Islet precursor cell (in vitro differentiated cells): Measurements from ENCODE around the gene DAGLB.
"Not testable (repeated sequence)": the region's sequence is repeated elsewhere in the genome, so short reads cannot be mapped to it uniquely, and the experiment has no call there.

Experiments used
- DNase-seq: peaks from one replicate; pipeline ENCODE4 v3.0.0-alpha.2; 2018

Gene DAGLB

DNA sequence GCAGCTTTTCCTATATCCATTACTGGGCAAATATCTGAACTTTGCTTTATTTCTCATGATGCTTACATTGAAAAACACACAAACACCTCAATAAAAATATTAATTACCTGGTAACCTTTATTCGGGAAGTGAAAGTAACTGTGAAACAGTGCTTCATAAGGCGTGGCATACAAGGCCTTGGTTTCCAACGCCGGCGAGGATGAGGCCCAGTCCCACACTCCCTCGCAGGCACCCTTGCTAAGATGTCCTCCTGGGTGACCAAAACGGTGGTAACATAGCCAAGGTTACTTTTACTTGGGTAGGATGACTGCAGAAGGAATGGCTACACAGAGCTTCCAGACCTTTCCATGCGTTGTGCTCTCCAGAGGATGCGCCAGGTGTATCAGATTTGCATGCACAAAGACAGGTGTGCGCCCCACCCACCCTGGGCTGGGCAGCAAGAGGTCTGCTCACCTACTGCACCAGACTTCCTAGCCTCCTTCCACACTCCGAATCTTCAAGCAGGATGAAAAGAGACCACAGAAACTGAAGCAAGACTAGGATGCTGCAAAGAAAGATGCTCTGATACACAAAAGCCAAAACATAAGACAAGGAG, 13.3 kb upstream of the DAGLB start:
- DNase-seq = no peak

DNA sequence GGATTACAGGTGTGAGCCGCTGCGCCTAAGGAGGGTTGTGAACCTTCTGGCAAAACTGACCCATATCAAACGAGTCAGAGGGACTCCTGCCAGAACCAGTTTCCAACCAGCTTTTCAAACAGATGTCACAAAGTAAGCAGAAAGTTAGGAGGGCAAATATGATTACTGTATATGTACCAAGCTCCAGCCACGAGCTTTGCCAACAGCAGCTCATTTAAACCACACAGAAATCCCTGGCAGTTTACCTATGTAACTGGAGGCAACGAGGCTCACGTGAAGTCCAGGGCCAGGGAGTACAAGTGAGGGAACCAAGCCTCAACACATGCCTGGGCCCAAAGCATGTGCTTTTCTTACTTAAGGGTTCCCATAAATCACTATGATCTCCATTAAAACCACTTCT, 12.5 kb upstream of the DAGLB start:
- DNase-seq = no peak

DNA sequence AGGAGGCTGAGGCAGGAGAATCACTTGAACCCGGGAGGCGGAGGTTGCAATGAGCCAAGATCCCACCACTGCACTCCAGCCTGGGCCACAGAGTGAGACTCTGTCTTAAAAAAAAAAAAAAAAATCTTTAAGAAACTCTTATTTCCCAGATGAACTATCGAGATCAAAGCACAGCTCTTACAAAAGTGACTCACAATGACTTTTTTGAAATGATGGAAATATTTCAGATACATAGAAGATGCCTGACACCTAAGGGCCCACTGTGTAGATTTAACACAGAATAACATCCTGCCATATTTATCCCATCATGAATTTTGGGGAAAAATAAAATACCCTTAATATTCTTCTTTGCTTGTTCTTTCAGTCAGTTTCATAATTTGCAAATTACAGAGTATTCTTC, 10.9 kb upstream of the DAGLB start:
- DNase-seq = not testable (repeated sequence)

- DNase-seq = peak; percentile 64
Observed at GRCh38 chr7:6453734-6454133, 6.0 kb upstream of the DAGLB start.

- no peak for DNase-seq
Observed at GRCh38 chr7:6451224-6451705, 3.5 kb upstream of the DAGLB start.

DNA sequence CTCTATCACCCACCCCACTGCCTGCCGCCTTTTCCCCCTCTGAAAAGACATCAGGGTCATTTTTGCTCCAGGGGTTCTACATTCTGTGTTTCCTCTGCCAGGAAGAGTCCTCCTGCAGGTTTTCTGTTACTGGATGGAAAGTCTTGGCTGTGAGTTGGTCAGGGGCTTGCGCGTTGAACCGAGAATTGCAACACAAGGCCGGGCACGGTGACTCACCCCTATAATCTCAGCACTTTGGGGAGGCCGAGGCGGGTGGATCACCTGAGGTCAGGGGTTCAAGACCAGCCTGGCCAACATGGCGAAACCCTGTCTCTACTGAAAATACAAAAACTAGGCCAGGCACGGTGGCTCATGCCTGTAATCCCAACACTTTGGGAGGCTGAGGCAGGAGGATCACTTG, 2.8 kb upstream of the DAGLB start:
- not testable (repeated sequence) for DNase-seq

- not testable (repeated sequence) for DNase-seq
Observed at GRCh38 chr7:6449884-6450283, 2.1 kb upstream of the DAGLB start.

GRCh38 chr7:6448943-6449543, 1.3 kb upstream of the DAGLB start:
- no peak for DNase-seq

DNA sequence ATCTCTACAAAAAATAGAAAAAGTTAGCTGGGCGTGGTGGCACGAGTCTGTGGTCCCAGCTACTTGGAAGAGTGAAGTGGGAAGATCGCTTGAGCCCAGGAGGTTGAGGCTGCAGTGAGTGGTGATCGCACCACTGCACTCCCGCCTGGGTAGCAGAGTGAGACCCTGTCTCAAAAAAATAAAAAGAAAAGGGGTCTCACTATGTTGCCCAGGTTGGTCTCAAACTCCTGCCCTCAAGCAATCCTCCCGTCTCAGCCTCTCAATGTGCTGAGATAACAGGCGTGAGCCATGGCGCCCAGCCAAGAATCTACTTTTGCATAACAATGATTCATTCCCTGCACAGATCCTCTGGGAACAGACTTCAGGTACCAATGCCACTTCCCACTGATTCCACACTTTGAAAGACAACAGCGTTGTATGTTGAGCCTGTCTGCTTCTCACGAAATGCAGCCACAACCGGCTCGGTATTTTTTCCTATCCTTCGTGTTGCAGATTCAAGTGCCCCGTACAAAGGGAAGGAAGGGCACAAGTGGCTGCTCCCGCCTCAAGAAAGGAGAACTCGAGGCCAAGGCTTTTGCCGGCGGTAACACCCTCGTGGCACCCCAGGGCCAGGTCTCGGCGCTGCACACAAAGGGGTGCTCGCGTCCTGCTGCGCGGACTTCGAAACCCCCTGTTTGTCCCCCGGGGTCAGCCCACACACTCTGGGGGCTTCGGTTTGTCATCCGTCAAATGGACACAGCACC, 745 bp downstream of the DAGLB start:
- DNase-seq = peak; percentile 74

DNA sequence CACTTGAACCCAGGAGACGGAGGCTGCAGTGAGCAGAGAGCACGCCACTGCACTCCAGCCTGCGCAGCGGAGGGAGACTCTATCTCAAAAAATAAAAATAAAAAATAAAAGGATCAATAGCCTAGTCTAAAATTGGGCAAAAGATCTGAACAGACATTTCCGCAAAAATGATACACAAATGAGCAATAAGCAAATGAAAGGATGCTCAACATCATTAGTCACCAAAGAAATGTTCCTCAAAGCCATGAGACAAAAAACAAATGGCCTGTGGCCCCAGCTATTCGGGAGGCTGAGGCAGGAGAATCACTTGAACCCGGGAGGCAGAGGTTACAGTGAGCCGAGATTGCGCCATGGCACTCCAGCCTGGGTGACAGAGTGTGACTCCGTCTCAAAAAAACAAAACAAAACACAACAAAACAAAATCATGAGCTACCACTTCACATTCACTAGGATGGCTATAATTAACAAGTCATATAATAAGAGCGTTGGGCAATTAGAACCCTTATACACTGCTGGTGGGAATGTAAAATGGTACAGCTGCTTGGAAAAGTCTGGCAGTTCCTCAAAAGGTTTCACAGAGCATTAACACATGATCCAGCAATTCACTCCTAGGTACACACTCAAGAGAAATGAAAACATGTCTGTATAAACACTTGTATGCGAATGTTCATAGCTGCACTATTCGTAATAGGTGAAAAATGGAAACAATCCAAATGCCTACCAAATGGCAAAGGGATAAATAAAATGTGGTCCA, 3.1 kb downstream of the DAGLB start:
- no peak for DNase-seq

DNA sequence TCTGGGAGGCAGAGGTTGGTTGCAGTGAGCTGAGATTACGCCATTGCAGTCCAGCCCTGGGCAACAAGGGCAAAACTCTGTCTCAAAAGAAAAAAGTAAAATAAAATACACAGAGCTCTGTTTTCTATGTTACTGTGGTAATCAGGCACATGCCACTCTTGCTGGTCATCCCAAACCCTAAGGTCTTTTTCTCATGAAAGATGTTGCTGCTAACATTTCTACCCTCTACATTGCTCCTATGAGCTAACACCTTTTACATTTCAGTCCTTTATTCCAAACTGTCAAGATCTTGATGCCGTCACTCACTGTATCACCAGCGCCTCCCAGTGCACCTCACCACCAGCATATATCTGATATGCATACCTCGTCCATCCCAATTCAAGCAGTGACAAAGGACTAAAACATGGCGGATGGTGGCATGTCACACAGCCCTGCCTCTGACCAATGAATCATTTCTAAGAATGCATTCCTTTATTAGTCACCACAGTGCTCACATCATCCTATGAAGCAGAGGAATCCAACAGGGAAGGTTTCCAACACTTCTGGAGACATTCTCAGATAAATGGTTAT, 4.3 kb downstream of the DAGLB start:
- DNase-seq = peak; percentile 74

- no peak for DNase-seq
Observed at GRCh38 chr7:6442114-6442513, 5.6 kb downstream of the DAGLB start.

DNA sequence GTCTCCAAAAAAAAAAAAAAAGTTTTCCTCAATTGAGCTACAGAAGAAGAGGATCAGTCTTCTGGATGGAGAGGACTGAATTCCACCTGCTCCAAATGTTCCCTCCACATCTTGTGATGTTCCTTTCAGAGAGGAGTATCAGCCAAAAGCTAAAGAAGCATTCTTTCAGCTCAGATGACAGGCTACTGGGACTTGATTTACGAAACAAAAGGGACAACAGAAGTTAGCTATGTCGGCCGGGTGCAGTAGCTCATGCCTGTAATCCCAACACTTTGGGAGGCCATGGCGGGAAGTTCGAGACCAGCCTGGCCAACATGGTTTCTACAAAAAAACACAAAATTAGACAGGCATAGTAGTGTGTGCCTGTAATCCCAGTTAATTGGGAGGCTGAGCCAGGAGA, 7.4 kb downstream of the DAGLB start:
- no peak for DNase-seq

DNA sequence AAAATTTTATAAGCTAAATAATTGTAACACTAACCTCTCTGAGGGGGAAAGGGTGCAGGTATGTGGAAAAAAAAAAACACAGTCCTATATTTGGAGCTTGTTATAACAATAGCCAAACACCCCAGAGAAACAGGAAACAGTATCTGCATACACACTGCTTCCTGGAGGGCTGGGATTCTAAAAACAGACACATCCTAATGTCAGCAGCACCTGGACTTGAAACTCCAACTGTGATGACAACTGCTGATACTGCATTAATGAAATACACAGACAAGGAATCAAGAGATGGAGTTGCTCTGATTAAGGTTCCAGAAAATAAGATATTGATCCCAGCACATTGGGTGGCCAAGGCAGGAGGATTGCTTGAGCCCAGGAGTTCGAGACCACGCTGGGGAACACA, 9.3 kb downstream of the DAGLB start:
- DNase-seq = no peak

DNA sequence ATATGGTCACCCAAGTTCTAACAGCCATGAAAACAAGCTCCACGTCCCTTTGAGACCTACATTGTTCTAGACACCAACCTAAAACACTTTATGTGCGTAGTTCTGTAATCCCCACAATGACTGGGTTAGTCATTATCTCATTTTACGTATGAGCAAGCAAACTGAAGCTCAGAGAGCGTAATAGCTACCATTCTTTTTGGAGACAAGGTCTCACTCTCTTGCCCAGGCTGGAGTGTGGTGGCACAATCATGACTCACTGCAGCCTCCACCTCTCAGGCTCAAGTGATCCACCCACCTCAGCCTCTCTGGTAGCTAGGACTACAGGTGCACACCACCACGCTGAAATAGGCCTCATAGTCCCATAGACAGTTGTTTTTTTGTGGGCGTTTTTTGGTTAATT, 10.5 kb downstream of the DAGLB start:
- no peak for DNase-seq

- DNase-seq = no peak
Observed at GRCh38 chr7:6436385-6436685, 11.4 kb downstream of the DAGLB start.

DNA sequence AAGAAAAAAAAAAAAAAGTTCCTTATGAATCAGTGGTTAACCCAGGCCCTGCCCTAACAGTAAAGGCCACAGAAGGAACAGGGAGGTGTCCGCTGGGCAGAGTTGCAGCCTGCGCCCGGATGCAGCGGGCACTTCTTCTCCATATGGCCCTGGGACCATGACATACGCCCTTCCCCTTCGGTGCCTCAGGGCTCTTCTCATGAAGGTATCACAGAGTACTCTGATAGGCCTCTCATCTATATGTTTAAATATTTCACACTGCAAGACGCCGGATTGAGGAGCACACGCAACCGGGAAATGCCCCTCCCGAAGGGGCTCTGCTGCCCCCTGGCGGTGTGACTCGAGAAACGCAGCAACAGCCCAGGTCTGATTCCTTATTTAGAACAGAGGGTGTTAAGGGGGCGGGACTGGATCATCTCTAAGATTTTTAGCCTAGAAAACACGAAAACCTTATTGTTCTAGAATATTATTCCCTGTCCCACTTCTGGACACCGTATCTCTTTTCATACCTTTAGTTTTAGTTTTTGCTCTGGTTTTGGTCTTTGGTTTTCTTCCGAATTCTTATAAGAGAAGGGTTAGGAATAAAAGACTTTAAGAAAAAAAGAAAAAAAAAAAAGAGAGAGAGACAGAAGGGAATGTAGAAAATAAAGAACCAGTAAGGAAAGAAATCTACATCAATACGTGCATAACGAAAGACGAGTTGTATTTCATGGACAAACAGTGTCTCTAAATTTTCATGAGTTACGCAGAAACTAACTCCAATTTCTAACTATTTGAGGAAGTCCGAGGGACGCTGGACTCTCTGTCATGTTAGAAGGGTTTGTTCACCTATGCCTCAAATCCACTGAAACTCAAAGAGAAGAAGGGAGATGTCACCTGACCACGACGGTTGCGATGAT, 12.0 kb downstream of the DAGLB start:
- DNase-seq = peak; percentile 89

DNA sequence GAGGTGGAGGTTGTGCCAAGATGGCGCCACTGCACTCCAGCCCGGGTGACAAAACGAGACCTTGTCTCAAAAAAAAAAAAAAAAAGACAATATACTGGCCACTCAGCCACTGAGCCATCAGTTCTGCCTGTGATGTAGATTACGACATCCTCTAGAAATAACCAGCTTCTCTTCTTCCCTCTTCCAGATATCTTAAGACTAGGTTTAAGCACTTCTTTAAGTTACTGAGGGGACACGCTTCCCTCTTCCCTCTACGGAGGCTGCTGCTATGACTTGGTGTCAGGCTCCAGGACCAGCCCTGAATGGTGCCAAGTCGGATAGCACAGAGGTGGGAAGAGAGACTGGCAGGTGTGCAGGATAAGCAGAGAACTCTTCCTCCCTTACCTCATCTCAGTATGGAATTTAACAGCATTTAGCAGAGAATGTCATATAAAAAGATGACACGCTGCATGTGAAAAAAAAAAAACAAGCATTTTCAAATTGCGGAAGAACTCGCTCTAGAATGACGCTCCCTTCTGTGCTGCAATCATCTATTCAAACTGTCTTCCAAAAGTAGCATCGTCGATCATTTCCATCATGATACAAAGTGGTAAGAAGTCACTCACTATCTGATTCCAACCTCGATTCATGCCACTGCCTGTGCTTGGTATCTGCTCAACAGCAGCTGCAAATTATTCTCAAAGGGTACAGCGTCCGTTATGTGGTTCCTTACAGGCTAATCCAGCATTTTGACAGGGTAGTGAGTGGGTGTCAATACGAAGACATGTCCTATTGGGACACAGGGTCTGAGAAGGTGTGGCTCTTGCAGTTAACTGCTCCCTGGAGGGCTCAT, 13.8 kb downstream of the DAGLB start:
- DNase-seq = no peak

- no peak for DNase-seq
Observed at GRCh38 chr7:6432781-6433180, 15.0 kb downstream of the DAGLB start.

DNA sequence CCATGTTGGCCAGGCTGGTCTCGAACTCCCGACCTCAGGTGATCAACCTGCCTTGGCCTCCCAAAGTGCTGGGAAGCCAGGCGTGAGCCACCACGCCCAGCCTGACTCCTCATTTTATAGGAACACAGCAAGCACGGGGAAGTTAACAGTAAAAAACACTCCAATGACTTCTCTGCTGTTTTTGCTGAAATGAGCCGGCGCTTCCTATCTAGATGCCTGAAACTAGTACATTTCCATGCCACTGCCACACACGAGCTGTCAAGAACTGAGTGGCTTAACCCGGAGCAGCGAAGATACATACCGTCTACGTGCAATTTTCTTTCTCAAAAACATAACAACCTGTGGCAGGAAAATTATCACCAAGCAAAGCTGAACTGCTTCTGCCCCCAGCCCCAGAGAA, 16.8 kb downstream of the DAGLB start:
- no peak for DNase-seq

DNA sequence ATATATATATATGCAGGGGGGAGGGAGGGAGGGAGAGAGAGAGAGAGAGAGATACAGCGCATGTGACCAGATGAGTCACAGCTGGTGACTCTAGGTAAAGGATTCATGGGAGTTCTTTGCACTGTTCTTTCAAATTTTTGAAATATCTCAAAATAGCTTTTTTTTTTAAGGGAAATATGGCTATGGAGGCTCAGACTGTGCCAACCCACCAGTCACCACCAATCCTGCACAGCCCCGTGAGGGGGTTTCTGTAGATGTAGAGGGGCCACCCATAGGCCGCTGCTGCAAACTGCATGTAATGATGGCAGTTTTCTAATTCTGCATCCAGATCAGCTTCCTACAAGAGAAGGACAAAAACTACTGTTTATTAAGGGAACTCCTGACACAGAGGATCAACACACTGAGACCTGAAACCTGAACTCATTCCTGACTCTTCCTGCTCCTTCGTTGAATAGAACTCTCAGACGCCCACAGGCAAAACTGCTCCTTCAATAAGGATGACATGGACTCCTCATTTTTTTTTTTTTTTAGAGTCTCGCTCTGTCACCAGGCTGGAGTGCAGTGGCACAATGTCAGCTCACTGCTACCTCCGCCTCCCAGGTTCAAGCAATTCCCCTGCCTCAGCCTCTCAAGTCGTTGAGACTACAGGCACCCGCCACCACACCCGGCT, 17.3 kb downstream of the DAGLB start:
- no peak for DNase-seq
